ENCODE results near the gene ZBTB7C. TPM values are rescaled to one million over a fixed set of nuclear protein-coding genes. Genes with fewer than 3 reads are reported as not detected.

ZBTB7C gene
- polyA plus RNA-seq, 1 donor (not counting 4 experiments of a cell fraction or from before 2014, with no cell fraction given) = 0.58 TPM

- no peak overlapping the region for H3K4me2 ChIP-seq (ENCODE audit: control insufficient read depth, extremely low read depth, insufficient read depth, low read depth, low read length)
- H3K4me3 ChIP-seq (ENCODE audit: control insufficient read depth in 2 of 3, extremely low read depth in 1 of 3, insufficient read depth in 2 of 3, low read depth in 1 of 3, low read length in 3 of 3) = no peak overlapping the region
- FAIRE-seq (no peak), DNase-seq (ENCODE audit: low read depth, low spot score) (no peak)
- H3K27me3 ChIP-seq (ENCODE audit: control insufficient read depth, extremely low read depth, insufficient read depth, low read length) = no peaks in the 10 kb centered on the region
- H3K9me1 ChIP-seq (ENCODE audit: control insufficient read depth, extremely low read depth, insufficient read depth, low read length) = peaks cover 2% of the 10 kb centered on the region
- peaks cover 13% of the 10 kb centered on the region for H3K4me1 ChIP-seq (ENCODE audit: control insufficient read depth, extremely low read depth, insufficient read depth, low read length)
- H3K9ac ChIP-seq (ENCODE audit: control insufficient read depth, extremely low read depth, insufficient read depth, low read length) = no peak overlapping the region
- dilution Hi-C loops (cut with MboI; ENCODE audit: extremely low pct_ligation_motif_present, low sequenced_read_pairs) = no loop called here
- H3K27ac ChIP-seq (ENCODE audit: control insufficient read depth, insufficient read depth, low read length) = no peak overlapping the region
- H4K20me1 ChIP-seq (ENCODE audit: control insufficient read depth, extremely low read depth, insufficient read depth, low read length) = no peaks in the 10 kb centered on the region
- no peak overlapping the region for H2AFZ ChIP-seq (ENCODE audit: control insufficient read depth, low read length)
- no peak for TF ChIP-seq EZH2 (IDR thresholded peaks at IDR 0.05; ENCODE audit: low read length)
- TF ChIP-seq, protein P1, sequence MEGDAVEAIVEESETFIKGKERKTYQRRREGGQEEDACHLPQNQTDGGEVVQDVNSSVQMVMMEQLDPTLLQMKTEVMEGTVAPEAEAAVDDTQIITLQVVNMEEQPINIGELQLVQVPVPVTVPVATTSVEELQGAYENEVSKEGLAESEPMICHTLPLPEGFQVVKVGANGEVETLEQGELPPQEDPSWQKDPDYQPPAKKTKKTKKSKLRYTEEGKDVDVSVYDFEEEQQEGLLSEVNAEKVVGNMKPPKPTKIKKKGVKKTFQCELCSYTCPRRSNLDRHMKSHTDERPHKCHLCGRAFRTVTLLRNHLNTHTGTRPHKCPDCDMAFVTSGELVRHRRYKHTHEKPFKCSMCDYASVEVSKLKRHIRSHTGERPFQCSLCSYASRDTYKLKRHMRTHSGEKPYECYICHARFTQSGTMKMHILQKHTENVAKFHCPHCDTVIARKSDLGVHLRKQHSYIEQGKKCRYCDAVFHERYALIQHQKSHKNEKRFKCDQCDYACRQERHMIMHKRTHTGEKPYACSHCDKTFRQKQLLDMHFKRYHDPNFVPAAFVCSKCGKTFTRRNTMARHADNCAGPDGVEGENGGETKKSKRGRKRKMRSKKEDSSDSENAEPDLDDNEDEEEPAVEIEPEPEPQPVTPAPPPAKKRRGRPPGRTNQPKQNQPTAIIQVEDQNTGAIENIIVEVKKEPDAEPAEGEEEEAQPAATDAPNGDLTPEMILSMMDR (optimal IDR thresholded peaks at IDR 0.05 in 1 of 3, IDR thresholded peaks at IDR 0.05 in 1 of 3, conservative IDR thresholded peaks at IDR 0.05 in 1 of 3; ENCODE audit: extremely low read depth in 1 of 3, insufficient read depth in 2 of 3, low read length in 3 of 3) = no peak
- no peaks in the 10 kb centered on the region for H3K9me3 ChIP-seq (ENCODE audit: control insufficient read depth, low read depth, low read length)
- no peaks in the 10 kb centered on the region for H3K79me2 ChIP-seq (ENCODE audit: control insufficient read depth, insufficient read depth, low read length)
- H3K36me3 ChIP-seq (ENCODE audit: control insufficient read depth in 2 of 2, extremely low read depth in 1 of 2, insufficient read depth in 2 of 2, low read length in 2 of 2) = no peaks in the 10 kb centered on the region
Measured at GRCh38 chr18:48162956-48163737, 246.0 kb downstream of the ZBTB7C start.

- Histone ChIP-seq H3K27ac (ENCODE audit: control insufficient read depth, insufficient read depth, low read length) (peak overlapping the region; percentile 30), H3K4me1 (ENCODE audit: control insufficient read depth, extremely low read depth, insufficient read depth, low read length) (peaks cover 13% of the 10 kb centered on the region), H2AFZ (ENCODE audit: control insufficient read depth, low read length) (peak overlapping the region; percentile 52), H3K9ac (ENCODE audit: control insufficient read depth, extremely low read depth, insufficient read depth, low read length) (peak overlapping the region; percentile 84), H3K27me3 (ENCODE audit: control insufficient read depth, extremely low read depth, insufficient read depth, low read length) (no peaks in the 10 kb centered on the region), H3K9me3 (ENCODE audit: control insufficient read depth, low read depth, low read length) (no peaks in the 10 kb centered on the region), H3K36me3 (ENCODE audit: control insufficient read depth in 2 of 2, extremely low read depth in 1 of 2, insufficient read depth in 2 of 2, low read length in 2 of 2) (no peaks in the 10 kb centered on the region), H4K20me1 (ENCODE audit: control insufficient read depth, extremely low read depth, insufficient read depth, low read length) (no peaks in the 10 kb centered on the region), H3K4me2 (ENCODE audit: control insufficient read depth, extremely low read depth, insufficient read depth, low read depth, low read length) (peak overlapping the region; percentile 73), H3K79me2 (ENCODE audit: control insufficient read depth, insufficient read depth, low read length) (no peaks in the 10 kb centered on the region), H3K9me1 (ENCODE audit: control insufficient read depth, extremely low read depth, insufficient read depth, low read length) (peaks cover 2% of the 10 kb centered on the region), H3K4me3 (ENCODE audit: control insufficient read depth in 2 of 3, extremely low read depth in 1 of 3, insufficient read depth in 2 of 3, low read depth in 1 of 3, low read length in 3 of 3) (peak overlapping the region; percentile 53 to 67 (median 67))
- TF ChIP-seq EZH2 (IDR thresholded peaks at IDR 0.05; ENCODE audit: low read length) = no peak
- TF ChIP-seq, protein P1 (optimal IDR thresholded peaks at IDR 0.05 in 1 of 3, IDR thresholded peaks at IDR 0.05 in 1 of 3, conservative IDR thresholded peaks at IDR 0.05 in 1 of 3; ENCODE audit: extremely low read depth in 1 of 3, insufficient read depth in 2 of 3, low read length in 3 of 3) = no peak
- dilution Hi-C loops (cut with MboI; ENCODE audit: extremely low pct_ligation_motif_present, low sequenced_read_pairs) = no loop called here
- no peak for DNase-seq (ENCODE audit: low read depth, low spot score)
- FAIRE-seq = peak; percentile 55
Measured at GRCh38 chr18:48161911-48162698, 247.1 kb downstream of the ZBTB7C start.
